HS-27A (cell line): ENCODE measurements around the gene IMPDH1.
A peak's percentile ranks its signal among the peaks of the same experiment; 100 is the strongest.

Experiments used
- DNase-seq: peaks from one replicate; pipeline ENCODE4 v3.0.0-alpha.2; 2012; ENCODE audit warnings: low read depth, missing footprints

IMPDH1 gene

DNA sequence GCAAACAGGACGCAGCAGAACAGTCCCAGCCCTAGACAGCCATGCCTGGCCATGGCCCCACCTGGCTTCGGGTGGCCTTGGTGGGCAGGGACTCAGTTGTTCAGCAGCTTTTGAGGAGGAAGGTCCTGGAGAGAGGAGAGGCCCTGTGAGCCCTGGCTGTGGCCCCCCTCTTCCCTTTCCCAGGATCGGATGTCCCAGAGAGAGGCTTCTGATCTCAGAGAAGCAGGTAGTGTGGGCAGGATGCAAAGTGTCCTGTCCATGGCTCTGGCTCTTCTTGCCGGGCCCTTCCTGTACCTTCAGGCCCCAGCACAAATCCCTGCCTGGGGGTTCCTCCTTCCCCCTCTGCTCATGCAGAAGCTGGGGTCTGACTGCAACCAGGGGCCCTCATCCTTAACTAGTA, 49.8 kb downstream of the IMPDH1 start:
- no peak for DNase-seq

DNA sequence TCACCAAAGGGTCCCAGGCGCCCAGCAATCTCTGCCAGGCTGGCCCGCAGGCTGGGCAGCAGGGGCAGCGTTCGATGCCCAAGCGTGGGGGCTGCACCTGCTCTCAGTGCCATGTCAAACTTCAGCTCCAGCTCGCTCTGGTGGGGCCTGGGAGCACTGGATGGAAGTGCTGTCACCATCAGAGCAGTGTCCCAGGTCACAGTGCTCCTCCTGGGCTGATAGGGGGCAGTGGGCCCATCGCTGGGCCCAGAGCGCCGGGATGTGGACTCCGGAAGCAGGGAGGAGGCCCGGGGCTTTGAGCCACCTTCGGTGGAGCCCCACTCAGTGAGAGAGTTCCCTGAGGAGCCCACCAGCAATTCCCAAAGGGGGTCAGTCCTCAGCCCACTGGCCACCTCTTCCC, 50.4 kb downstream of the IMPDH1 start:
- DNase-seq: no peak

DNA sequence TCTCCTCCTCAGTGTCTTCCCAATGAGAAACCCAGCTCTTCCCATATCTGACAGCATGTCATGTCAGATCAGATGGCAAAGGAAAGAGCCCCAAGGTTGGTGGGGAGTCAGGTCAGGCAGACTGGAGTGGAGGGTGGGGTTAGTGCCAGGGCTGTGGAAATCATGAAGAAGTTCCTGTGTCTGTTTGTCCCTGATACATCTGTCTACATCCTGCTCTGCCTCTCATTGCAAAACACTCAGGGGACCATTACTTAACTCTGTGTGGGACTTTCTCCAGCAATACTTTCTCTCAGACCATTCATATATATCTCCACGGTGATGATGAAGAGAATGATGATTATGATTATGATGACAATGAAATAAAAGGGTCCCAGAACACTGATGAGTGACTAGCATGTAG, 51.5 kb downstream of the IMPDH1 start:
- DNase-seq: no peak

DNA sequence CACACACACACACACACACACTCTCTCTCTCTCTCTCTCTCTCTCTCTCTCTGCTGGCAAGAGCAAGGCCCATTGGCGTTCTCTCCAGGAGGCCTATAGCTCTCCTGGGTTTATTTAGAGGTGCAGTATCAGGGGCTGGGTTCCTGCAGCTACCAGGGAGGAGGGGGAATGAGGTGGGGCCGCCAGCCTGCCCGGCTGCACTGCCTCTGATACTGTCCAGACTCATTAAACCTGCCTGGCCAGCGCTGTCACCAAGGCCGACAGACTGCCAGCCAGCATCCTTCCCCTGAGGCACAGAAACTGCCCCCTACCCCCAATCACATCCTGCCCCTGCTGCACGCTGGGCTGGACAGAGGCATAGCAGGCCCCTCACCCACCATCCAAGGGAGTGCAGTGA, 52.6 kb downstream of the IMPDH1 start:
- DNase-seq: no peak

DNA sequence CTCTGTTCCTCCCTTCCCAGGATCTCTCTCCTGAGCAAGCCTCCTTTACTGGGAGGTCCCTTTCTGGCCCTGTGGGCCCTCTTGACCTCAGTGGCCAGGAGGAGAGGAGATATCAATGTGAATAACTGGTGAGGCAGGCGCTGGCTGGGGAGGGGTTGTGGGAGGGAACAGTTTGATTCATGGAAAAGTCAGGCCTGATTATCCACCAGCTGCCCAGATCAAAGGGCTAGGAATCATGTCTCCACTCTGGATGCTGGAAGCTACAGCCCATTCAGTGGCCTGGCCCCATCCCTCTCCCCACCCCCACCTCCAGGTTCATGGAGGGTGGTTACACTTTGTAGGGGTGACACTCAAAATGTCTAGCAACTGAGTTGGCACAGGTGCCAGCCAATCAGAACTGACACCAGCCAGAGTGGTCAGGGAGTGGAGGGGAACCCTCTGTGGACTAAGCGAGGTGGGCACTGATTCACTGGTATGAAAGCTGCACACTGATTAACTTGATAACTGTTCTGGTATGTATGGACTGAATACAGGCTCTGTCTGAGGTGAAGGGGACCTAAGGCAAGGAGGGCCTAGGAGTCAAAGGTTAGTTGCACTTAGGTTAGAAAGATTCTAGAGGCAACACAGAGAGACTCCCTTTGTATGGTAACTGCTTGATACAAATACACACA, 53.1 kb downstream of the IMPDH1 start:
- no peak for DNase-seq

DNA sequence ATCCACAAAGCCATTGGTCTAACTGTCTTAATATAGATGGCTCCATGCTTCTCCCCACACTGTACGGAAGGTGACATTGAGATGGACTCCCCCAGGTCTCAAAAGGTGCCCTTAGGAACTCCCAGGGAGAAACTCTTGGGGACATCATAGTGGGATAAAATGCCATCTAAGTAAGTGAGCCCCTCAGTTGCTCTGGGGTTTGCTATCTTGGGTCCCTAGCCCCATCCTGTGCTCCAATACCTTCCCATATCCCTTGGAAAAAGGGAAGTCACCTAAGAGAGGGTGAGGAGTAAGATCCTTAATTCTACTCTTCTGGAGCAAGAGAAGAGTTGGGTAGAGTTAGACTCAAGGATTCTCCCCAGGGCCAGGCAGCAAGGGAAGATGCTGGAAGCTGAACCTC, 56.2 kb downstream of the IMPDH1 start:
- DNase-seq: no peak

DNA sequence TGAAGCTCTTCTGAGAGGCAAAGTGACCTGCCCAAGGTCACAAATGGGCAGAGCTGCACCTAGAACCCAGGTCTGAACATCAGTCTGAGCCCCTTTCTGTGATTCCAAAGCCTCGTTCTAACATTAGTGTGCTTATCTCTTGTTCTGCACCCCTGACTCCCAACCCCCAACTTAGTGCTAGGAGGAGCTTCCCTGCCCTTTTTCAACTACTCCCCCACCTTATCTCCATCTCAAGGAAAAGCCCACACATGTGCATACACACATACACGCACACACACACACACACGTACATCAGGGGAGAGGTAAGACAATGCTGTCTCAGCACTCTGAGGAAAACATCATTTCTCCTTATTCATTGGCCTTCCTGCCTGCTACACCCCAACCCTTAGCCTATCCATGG, 56.6 kb downstream of the IMPDH1 start:
- DNase-seq: no peak

DNA sequence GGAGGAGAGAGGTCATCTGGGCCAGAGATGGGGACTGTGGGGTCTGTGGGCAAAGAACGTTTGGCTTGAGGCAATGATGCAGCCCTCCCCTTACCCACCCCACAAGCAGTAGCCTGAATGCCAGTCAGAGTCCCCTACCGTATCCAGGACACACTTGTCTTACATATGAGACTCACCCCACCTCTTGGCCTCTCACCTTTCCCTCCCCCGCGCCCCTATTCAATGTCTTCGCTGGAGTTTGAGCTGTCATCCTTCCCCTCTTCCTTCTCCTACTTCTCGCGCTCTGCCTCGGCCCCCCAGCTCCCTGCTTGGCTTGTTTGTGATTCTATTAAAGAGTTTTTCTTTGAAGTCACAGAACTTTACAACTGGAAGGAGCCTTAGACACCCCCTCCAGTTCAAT, 57.1 kb downstream of the IMPDH1 start:
- no peak for DNase-seq

DNA sequence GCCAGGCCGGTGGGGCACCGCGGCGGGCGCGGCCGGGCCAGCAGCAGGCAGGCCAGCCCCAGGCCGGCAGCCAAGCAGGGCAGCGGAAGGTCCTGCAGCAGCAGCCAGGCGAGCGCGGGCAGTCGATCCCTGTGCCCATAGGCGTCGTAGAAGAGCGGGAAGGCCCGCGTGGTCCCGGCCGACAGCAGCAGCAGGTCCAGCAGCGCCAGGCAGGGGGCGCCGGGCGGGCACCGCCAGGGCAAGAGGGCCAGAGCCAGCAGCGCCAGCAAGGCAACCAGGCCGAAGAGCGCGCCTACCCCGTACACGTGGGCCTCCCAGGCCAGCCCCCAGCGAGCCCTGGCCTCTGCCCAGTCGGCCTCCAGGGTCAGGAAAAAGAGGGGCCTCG, 57.6 kb downstream of the IMPDH1 start:
- DNase-seq: no peak

DNA sequence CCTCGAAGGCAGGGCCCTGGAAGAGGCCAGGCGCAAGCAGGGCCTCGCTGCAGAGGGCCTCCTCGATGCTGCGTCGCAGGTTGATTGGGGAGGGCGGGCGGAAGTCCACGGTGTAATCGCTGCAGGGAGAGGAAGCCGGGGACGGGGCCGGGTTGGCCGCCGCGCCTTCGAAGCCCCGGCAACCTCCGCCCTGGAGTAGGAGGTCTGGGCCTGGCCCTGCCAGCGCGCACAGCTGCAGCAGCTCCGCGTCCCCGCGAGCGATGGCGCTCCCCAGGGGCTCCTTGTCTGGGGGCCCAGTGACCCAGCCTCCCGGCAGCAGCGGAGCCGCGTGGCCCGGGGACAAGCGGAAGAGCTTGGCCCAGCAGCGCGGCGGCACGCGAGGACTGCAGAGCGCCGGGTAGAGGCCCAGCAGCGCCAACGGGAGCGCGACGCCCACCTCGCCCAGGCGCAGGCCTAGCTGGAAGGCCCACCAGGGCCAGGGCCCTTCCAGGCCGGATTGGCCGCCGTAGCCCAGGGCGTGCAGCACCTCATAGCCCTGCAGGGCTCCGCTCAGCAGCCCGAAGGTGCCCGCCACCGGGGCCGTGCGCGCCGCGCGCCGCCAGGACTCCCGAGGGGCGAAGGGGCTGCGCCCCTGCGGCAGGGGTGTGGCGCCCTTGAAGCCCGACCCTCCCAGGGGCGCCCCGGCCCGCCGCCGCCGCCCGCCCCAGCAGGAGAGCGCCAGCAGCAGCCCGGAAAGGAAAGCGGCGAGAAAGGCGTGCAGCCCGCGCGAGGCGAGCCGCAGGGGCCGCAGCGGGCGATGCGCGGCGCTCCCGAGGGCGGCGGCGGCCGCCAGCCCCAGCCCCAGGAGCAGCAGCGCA, 58.3 kb downstream of the IMPDH1 start:
- DNase-seq: no peak

DNA sequence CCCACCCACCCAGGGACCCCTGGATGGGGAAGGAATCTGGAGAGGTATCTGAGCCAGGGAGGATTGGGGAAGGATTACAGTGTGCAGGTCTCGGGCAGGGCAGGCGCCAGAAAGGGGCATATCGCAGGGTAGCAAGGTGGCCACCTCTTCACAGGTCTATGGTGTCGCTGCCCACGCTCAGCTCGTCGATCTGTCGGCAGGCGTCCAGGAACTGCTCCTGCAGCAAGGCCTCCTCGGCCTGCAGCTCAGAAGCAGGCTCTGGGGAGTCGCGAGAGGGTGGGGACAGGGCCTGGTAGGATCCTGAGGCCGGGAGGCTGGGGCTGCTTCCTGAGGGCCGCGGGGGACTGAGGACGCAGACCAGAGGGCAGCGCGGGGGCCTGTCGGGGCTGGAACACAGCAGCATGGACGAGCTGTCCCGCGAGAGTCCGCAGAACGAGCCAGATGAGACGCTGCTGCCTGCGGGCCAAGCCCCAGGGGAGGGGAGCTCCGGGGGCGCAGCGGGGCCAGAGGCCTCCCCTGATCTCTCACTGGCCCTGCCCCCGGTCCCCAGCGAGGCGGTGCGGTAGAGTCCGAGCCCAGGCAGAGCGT, 59.0 kb downstream of the IMPDH1 start:
- DNase-seq: no peak

DNA sequence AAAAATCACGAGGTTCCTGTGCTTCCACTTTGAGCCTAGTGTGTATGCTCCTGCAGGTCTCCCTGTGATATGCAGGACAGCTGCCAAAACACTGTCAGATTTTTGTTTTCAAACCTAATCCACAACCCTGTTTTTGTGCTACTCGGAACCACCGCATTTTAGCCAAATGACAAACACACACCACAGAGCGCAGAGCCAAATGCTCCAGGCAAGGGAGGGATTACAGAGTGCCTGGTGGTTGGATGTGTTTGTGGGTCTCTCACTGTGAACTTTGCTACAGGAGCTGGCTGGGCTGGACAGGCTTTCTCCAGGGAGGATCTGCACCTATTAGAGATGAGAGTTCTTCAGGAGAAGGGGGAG, 60.3 kb downstream of the IMPDH1 start:
- DNase-seq: no peak

DNA sequence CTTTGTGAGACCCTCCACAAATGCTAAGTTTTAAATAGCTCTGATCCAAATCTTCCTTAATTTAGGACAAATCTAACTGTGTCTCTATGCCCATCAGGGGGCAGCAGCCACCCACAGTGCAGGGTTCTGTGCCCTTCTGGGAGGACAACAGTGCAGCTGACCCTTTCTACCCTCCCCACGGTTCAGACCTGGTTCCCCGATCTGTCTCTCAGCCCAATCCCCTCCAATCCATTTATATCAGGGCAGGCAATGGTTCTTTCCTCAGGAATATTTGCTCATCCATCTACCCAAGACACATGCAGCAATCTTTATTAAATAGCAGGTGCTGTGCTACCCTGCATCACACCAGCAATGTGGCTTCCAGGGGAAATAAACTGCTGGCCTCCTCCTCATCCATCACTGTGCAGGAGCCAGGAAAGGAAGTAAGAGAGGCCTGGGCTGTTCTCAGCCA, 62.1 kb downstream of the IMPDH1 start:
- DNase-seq: no peak

DNA sequence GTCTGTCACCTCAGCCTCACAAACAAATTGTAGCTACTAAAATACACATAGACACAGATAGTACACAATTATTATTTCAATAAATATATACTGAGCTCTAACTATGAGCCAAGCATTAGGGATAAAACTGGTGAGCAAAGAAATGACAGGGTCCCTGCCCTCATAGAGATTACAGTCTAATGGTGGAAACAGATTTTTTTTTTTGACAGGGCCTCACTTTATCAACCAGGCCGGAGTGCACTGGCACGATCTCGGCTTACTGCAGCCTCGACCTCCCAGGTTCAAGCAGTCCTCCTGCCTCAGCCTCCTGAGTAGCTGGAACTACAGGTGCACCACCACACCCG, 65.4 kb downstream of the IMPDH1 start:
- DNase-seq: no peak

DNA sequence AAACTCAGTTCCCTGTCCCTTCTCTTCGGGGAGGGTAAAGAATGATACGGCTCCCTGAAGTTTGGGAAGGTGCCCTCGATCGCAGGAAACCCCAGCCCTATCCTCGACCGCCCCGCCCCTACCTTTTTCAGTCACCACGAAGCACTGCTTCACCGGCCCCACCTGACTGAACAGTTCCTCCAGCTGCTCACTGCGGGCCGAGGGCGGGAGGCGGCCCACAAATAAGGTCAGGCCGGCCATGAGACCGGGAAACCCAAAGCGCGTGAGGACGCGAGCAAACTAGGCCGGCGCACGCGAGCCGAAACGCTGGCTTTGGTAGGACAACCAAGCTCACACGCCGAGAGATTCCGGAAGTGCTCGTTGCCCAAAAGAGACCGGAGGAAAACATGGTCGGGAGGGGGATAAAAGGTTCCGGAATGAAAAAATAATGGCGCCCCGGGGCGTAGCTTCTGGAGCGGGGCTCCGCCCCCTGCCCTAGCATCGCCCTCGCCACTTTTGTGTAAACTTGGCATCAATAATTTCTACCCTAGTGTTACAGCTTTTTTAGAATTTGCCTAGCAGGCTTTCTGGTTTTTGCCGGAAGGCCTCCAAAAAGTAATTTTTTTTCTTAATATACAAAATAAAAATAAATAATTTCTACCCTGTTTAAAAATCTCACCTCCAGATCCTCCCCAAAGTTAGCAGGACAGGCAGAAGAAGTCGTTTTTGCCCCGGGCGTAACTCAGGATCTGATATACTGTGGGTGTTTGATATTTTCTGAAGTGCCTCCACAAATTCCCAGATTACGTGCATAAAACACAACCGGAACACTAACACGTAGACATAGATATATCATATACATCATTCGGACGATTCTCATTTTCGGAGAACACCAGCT, 66.0 kb downstream of the IMPDH1 start, which contains the start of gene RBM28:
RBM28 (minus strand) TSS at position 355 of the 877 bp plus-strand sequence; CDS start at position 240, 115 bp downstream.
- peak; percentile 71 for DNase-seq
